ENCODE data around the gene SOD2.

DNA sequence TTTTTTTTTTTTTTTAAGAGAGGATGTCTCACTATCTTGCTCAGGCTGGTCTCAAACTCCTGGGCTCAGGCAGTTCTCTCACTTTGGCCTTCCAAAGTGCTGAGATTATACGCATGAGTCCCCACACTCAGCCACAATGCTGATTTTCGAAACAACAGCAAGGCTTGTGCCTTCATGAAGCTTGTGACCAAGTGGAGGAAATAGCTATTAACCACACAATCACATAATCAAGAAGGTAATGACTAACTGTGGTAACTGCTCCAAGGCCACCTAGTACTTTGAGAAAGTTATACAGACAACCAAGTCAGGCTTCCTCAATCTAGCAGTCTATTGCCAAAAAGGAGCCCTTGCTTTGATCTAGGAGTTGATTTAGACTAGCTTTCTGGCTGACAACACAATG is 46.3 kb downstream of the SOD2 start:
- TF ChIP-seq, protein P1, sequence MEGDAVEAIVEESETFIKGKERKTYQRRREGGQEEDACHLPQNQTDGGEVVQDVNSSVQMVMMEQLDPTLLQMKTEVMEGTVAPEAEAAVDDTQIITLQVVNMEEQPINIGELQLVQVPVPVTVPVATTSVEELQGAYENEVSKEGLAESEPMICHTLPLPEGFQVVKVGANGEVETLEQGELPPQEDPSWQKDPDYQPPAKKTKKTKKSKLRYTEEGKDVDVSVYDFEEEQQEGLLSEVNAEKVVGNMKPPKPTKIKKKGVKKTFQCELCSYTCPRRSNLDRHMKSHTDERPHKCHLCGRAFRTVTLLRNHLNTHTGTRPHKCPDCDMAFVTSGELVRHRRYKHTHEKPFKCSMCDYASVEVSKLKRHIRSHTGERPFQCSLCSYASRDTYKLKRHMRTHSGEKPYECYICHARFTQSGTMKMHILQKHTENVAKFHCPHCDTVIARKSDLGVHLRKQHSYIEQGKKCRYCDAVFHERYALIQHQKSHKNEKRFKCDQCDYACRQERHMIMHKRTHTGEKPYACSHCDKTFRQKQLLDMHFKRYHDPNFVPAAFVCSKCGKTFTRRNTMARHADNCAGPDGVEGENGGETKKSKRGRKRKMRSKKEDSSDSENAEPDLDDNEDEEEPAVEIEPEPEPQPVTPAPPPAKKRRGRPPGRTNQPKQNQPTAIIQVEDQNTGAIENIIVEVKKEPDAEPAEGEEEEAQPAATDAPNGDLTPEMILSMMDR (conservative IDR thresholded peaks at IDR 0.05 in 1 of 2, IDR thresholded peaks at IDR 0.05 in 1 of 2; ENCODE audit: low read depth in 1 of 2, low read length in 2 of 2), result no peak
- no peak for TF ChIP-seq EZH2 (IDR thresholded peaks at IDR 0.05; ENCODE audit: low read length, missing control alignments)
